ENCODE measurements around the gene NPTN. TPM values are rescaled to one million over a fixed set of nuclear protein-coding genes. Genes with fewer than 3 reads are reported as not detected.

The NPTN gene
- total RNA-seq, 1 experiment from 2014 or later = 90.9 TPM

- CTCF ChIA-PET = interaction anchor here (1.2 to 4.3 kb wide), 2 partner anchors 16 to 29 kb away, joined by 3 to 19 read pairs; no protein-coding TSS in a partner anchor
- H3K4me2 ChIP-seq (ENCODE audit: low read length) = no peak overlapping the region
- no peak overlapping the region for H3K9ac ChIP-seq (ENCODE audit: low read length)
- peaks cover 94% of the 10 kb centered on the region for H3K79me2 ChIP-seq (ENCODE audit: insufficient read depth, low read length)
- no peaks in the 10 kb centered on the region for H3K9me3 ChIP-seq (ENCODE audit: control insufficient read depth in 1 of 2, insufficient read depth in 1 of 2, low read depth in 1 of 2, low read length in 2 of 2)
- no peaks in the 10 kb centered on the region for H3K36me3 ChIP-seq (ENCODE audit: control insufficient read depth in 1 of 2, insufficient read depth in 2 of 2, low read length in 2 of 2)
- no peak overlapping the region for H2AFZ ChIP-seq (ENCODE audit: low read depth, low read length, poor library complexity, severe bottlenecking)
- RAD21 ChIA-PET (ENCODE audit: low non-redundant PET in 1 of 2, low total read pairs in 2 of 2, uncharacterized antibody in 2 of 2, unreplicated experiment in 2 of 2) = no interaction called here
- peaks cover 0 to 1% of the 10 kb centered on the region in 2 experiments; a peak in 1 of 4 replicates for H3K4me1 ChIP-seq (ENCODE audit: control insufficient read depth in 1 of 2, insufficient read depth in 2 of 2, low read length in 2 of 2)
- BruUV-seq (replicated peaks) = no TSS peak
- ATAC-seq (no peak), DNase-seq (ENCODE audit: low read depth, low spot score) (no peak)
- H3K4me3 ChIP-seq (replicated peaks in 1 of 2; ENCODE audit: low read depth in 1 of 2, low read length in 2 of 2) = no peak overlapping the region
- H3K27ac ChIP-seq (ENCODE audit: low read depth, low read length) = no peak overlapping the region
- TF ChIP-seq EZH2 (IDR thresholded peaks at IDR 0.05) (no peak), JUND (IDR thresholded peaks at IDR 0.05) (no peak), EGR1 (IDR thresholded peaks at IDR 0.05; ENCODE audit: low read depth) (no peak), ZBTB33 (IDR thresholded peaks at IDR 0.05; ENCODE audit: extremely low read depth, insufficient replicate concordance, low read length) (no peak), CBX3 (IDR thresholded peaks at IDR 0.05; ENCODE audit: low read depth) (no peak), ZNF274 (IDR thresholded peaks at IDR 0.05; ENCODE audit: low read depth, low read length) (no peak), TCF7L2 (IDR thresholded peaks at IDR 0.05; ENCODE audit: borderline replicate concordance, extremely low read depth, insufficient read depth, insufficient read length) (no peak), ZFX (IDR thresholded peaks at IDR 0.05) (no peak), ELF1 (IDR thresholded peaks at IDR 0.05; ENCODE audit: borderline replicate concordance, low read depth) (no peak)
- intact Hi-C loops (cut with micrococcal nuclease) = no loop called here
- no peaks in the 10 kb centered on the region for H3K9me2 ChIP-seq (ENCODE audit: insufficient read depth)
- H4K20me1 ChIP-seq (ENCODE audit: insufficient read depth) = no peaks in the 10 kb centered on the region
- POLR2A ChIA-PET = no interaction called here
- H3K27me3 ChIP-seq (ENCODE audit: insufficient read depth, low read length) = no peaks in the 10 kb centered on the region
Measured at GRCh38 chr15:73607843-73608242, 25.3 kb downstream of the NPTN start.

Data from HCT116 (cell line).